Esophagus muscularis mucosa (tissue), 4 donors: ENCODE measurements around the gene CLEC1A.

Experiments used
- CTCF ChIP-seq, 3 experiments: fragments of 200-600 bp in 2 of 3; fragments of 450-650 bp in 1 of 3; sonication (generic) in 2 of 3; IDR thresholded peaks; one replicate each; pipeline ENCODE4 v1.5.1; 2017 to 2019; ENCODE audit warnings: antibody characterized with exemption in 3 of 3, mild to moderate bottlenecking in 2 of 3, moderate library complexity in 1 of 3
- EP300 ChIP-seq: sonication (generic); formaldehyde crosslinking; IDR thresholded peaks from one replicate; pipeline ENCODE4 v1.6.1; 2017; ENCODE audit warnings: antibody characterized with exemption
- POLR2A ChIP-seq: fragments of 450-650 bp; IDR thresholded peaks from one replicate; pipeline ENCODE4 v1.6.1; 2017; ENCODE audit warnings: antibody characterized with exemption, moderate library complexity, mild to moderate bottlenecking, low read depth

GRCh38 chr12:10025236-10025635 lies 73.5 kb downstream of the CLEC1A start:
- TF ChIP-seq CTCF (IDR thresholded peaks at IDR 0.05) (no peak), POLR2A (no peak), EP300 (no peak)
